A375 (cell line): ENCODE results near the gene CEP57. TPM values are rescaled to one million over a fixed set of nuclear protein-coding genes. Genes with fewer than 3 reads are reported as not detected.

ENCODE experiments used
- small RNA-seq: library from RNA; depleted of rRNA; stranded (forward); fragments of <200 nt; gene quantifications from one replicate; pipeline ENCODE3, GENCODE V24; 2014
- total RNA-seq: library from RNA; depleted of rRNA; stranded (reverse); fragments of >200 nt; shearing (Covaris generic); gene quantifications from 2 replicates; pipeline ENCODE4 v1.2.3, GENCODE V29; 2014; rRNA removed

CEP57 gene
- 42.1 and 49.3 TPM in 2 replicates for total RNA-seq

DNA sequence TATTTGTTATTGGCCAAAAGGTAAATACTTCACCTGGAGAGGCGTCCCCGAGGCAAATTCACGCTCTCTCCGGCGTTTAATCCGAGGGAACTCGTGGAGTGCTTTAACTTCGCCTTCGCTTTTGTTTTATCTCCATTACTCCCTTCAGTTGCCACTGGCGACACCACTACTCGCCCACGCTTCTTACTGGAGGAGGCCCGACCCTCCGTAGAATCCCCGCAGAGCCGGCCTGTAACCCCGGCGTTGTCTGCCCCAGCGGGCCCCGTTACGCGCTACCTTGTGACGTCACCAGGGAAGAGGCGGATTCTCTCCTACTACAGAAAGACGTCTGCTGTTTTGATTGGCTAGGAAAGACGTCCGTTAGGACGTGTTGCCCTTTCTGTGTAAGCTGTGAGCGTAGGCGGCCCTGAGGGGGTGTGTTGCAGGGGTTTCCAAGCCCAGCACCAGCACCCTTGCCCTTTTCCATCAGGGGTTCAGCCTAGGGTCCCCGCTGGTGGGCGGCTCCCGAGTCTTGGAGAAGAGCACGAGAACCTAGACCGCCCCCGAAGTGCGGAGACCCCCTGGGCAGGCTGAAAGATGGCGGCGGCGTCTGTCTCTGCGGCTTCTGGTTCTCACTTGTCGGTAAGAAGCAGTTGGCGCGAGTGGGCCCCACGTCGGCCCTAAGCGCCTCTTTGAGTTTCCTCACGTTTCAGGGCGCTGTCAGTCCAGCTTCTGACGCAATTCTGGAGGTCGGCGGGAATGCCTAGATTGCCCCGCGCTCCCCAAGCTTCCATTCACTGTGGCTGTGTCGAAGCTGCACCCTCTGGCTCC, at the start of gene CEP57:
CEP57 (plus strand) TSS at position 376 of the 810 bp plus-strand sequence; CDS start at position 577, 201 bp downstream.

DNA sequence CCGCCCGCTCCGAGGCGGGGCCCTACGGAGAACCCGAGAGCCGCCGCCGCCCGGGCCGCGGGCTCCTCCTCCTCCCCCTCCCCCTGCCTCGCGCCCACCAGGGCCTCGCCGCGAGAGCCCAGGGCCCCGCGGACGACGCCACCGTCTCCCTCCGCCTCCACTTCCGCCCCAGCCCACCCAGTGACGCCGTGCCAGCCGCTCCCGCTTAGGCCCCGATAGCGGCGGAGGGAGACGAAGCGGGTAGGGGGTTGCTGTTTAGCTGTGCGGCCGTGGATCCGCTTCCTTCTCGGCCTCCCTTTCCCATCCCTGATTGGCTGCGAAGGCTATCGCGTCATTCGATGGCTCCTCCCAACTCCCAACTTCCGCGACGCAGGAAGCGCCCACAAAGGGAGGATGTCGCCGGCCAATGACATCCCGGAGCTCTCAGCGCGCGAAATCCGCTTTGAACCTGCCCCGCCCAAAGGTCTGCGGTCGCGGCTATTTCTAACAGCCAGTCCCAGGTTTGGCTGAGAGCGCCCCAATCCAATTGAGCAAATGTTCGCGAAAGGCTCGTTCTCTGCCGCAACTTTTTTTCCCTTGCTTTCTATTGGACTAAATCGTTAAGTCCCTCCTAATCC, 684 bp upstream of the CEP57 start, which contains the start of gene FAM76B:
FAM76B (minus strand) TSS at position 277 of the 617 bp plus-strand sequence. CDS start 304 bp downstream, outside the sequence.

Small RNAs within 50 kb of the gene (small RNA-seq; reads per million reads assigned to genes)
- gene RNA5SP345: 4.4 reads per million, percentile 84 among the genes with 10 or more reads in this experiment

Other genes starting within 250 kb of the CEP57 start
- 28.8 and 33.9 TPM in 2 replicates for gene FAM76B, start 716 bp upstream of the CEP57 start, total RNA-seq
- gene MTMR2, start 133.6 kb downstream of the CEP57 start, total RNA-seq: 17.7 and 19.7 TPM in 2 replicates